ENCODE results near the gene SYNGR1. TPM values are rescaled to one million over a fixed set of nuclear protein-coding genes. Genes with fewer than 3 reads are reported as not detected.

Gene SYNGR1
- total RNA-seq, 1 experiment from 2014 or later: 9.0 TPM

GRCh38 chr22:39363751-39364515 lies 14.1 kb downstream of the SYNGR1 start:
- POLR2A ChIA-PET (ENCODE audit: unreplicated experiment): no interaction called here
- DNase-seq: no peak

GRCh38 chr22:39364714-39365491 lies 15.1 kb downstream of the SYNGR1 start:
- intact Hi-C loops (cut with micrococcal nuclease): no loop called here
- no peak for ATAC-seq
- H3K9ac ChIP-seq (ENCODE audit: low read length): no peak overlapping the region

More at GRCh38 chr22:39363751-39364515, 14.1 kb downstream of the SYNGR1 start:
- no peak for TF ChIP-seq CTCF (conservative IDR thresholded peaks at IDR 0.05; ENCODE audit: low read depth, low read length)
- no peak for TF ChIP-seq EZH2 (IDR thresholded peaks at IDR 0.05; ENCODE audit: low read length, unreplicated experiment)
- TF ChIP-seq EZH2phosphoT487 (IDR thresholded peaks at IDR 0.05; ENCODE audit: borderline replicate concordance, low read length): no peak
- Histone ChIP-seq H2AFZ (ENCODE audit: low read length) (no peak overlapping the region), H4K20me1 (ENCODE audit: low read length) (no peaks in the 10 kb centered on the region), H3K9me2 (replicated peaks; ENCODE audit: low read length) (no peaks in the 10 kb centered on the region), H3K36me3 (ENCODE audit: low read depth, low read length) (no peaks in the 10 kb centered on the region), H3K4me3 (ENCODE audit: low read length) (no peak overlapping the region), H3K9me3 (ENCODE audit: low read length) (no peaks in the 10 kb centered on the region), H3K4me2 (ENCODE audit: low read length) (no peak overlapping the region), H3K4me1 (ENCODE audit: insufficient read depth, low read length) (no peaks in the 10 kb centered on the region), H3K27ac (ENCODE audit: low read length) (no peak overlapping the region), H3K79me2 (ENCODE audit: low read length) (no peaks in the 10 kb centered on the region), H3F3A (ENCODE audit: low read length, unreplicated experiment) (no peaks in the 10 kb centered on the region), H3K27me3 (ENCODE audit: low read length) (no peaks in the 10 kb centered on the region), H3K9ac (ENCODE audit: low read length) (no peak overlapping the region)
- no TSS peak for BruUV-seq (replicated peaks)
- intact Hi-C loops (cut with micrococcal nuclease): no loop called here
- ATAC-seq: no peak
- CTCF ChIA-PET: no interaction called here

More at GRCh38 chr22:39364714-39365491, 15.1 kb downstream of the SYNGR1 start:
- H3K27me3 ChIP-seq (ENCODE audit: low read length): no peaks in the 10 kb centered on the region
- no peak overlapping the region for H3K4me2 ChIP-seq (ENCODE audit: low read length)
- no peaks in the 10 kb centered on the region for H3K36me3 ChIP-seq (ENCODE audit: low read depth, low read length)
- no peak for DNase-seq
- H3K9me3 ChIP-seq (ENCODE audit: low read length): no peaks in the 10 kb centered on the region
- no peak for TF ChIP-seq CTCF (conservative IDR thresholded peaks at IDR 0.05; ENCODE audit: low read depth, low read length)
- no peak overlapping the region for H3K27ac ChIP-seq (ENCODE audit: low read length)
- H3F3A ChIP-seq (ENCODE audit: low read length, unreplicated experiment): no peaks in the 10 kb centered on the region
- ChIA-PET CTCF (no interaction called here), POLR2A (ENCODE audit: unreplicated experiment) (no interaction called here)
- H4K20me1 ChIP-seq (ENCODE audit: low read length): no peaks in the 10 kb centered on the region
- no peaks in the 10 kb centered on the region for H3K79me2 ChIP-seq (ENCODE audit: low read length)
- no peaks in the 10 kb centered on the region for H3K9me2 ChIP-seq (replicated peaks; ENCODE audit: low read length)
- no peak overlapping the region for H3K4me3 ChIP-seq (ENCODE audit: low read length)
- BruUV-seq (replicated peaks): no TSS peak
- no peak overlapping the region for H2AFZ ChIP-seq (ENCODE audit: low read length)
- H3K4me1 ChIP-seq (ENCODE audit: insufficient read depth, low read length): no peaks in the 10 kb centered on the region

Data from PC-3 (cell line).